GM19467 (cell line): ENCODE data around the gene SHC1.

Source experiments
- ATAC-seq: cut with Tn5 transposase; IDR thresholded peaks from one replicate; pipeline ENCODE4 v1.9.1; 2021; ENCODE audit warnings: mild to moderate bottlenecking, moderate library complexity; ENCODE audit not compliant: unreplicated experiment

SHC1 gene

GRCh38 chr1:154958681-154959425 is 11.7 kb downstream of the SHC1 start:
- no peak for ATAC-seq

GRCh38 chr1:154958036-154958435 is 12.5 kb downstream of the SHC1 start:
- ATAC-seq, result no peak

- ATAC-seq, result no peak
These were observed 13.4 kb downstream of the SHC1 start for GRCh38 chr1:154957091-154957657.

- ATAC-seq, result no peak
These were observed 14.0 kb downstream of the SHC1 start for GRCh38 chr1:154956544-154956941.

GRCh38 chr1:154955718-154956543 is 14.6 kb downstream of the SHC1 start, which contains the start of gene PBXIP1:
PBXIP1 (minus strand) TSS chr1:154956099; CDS start chr1:154953721, 2,378 bp downstream.
- ATAC-seq, result peak; percentile 54

- ATAC-seq, result peak; percentile 49
These were observed 15.4 kb downstream of the SHC1 start for GRCh38 chr1:154955039-154955717.

- ATAC-seq, result no peak
These were observed 16.0 kb downstream of the SHC1 start for GRCh38 chr1:154954541-154954940.

- no peak for ATAC-seq
These were observed 16.9 kb downstream of the SHC1 start for GRCh38 chr1:154953611-154954038.

- no peak for ATAC-seq
These were observed 17.9 kb downstream of the SHC1 start for GRCh38 chr1:154952664-154953063.

GRCh38 chr1:154951901-154952657 is 18.5 kb downstream of the SHC1 start:
- ATAC-seq, result no peak

GRCh38 chr1:154948079-154948478 is 22.5 kb downstream of the SHC1 start:
- no peak for ATAC-seq

GRCh38 chr1:154945962-154946850 is 24.3 kb downstream of the SHC1 start:
- ATAC-seq, result no peak

- ATAC-seq, result no peak
These were observed 25.2 kb downstream of the SHC1 start for GRCh38 chr1:154945160-154945961.

GRCh38 chr1:154944401-154945159 is 26.0 kb downstream of the SHC1 start:
- no peak for ATAC-seq

GRCh38 chr1:154943649-154944400 is 26.7 kb downstream of the SHC1 start:
- no peak for ATAC-seq

GRCh38 chr1:154941333-154942013 is 29.1 kb downstream of the SHC1 start:
- no peak for ATAC-seq
